Activated B cell treated with CpG ODN at 0.5 μM for 24 hours (primary cell): ENCODE measurements around the gene AADAC. TPM values are rescaled to one million over a fixed set of nuclear protein-coding genes. Genes with fewer than 3 reads are reported as not detected.
"Not testable (repeated sequence)": the region's sequence is repeated elsewhere in the genome, so short reads cannot be mapped to it uniquely, and the experiment has no call there.

Experiments used
- ATAC-seq: fragments of 200-7000 bp; cut with Tn5 transposase; one replicate; pipeline ENCODE4 v1.10.0; 2021; ENCODE audit warnings: low read depth, mild to moderate bottlenecking, moderate library complexity
- CTCF ChIA-PET: fragments of 350-600 bp; sonication (Branson Sonifier 250); formaldehyde crosslinking; loops from one replicate; lab custom pipeline; 2021; ENCODE audit warnings: antibody characterized with exemption; lab: Charles Lee
- POLR2A ChIA-PET: fragments of 350-600 bp; sonication (Branson Sonifier 250); formaldehyde crosslinking; loops from one replicate; lab custom pipeline; 2021; ENCODE audit warnings: antibody characterized with exemption; lab: Charles Lee
- DNase-seq: peaks from one replicate; pipeline ENCODE4 v3.0.0; 2022
- H3K27ac Mint-ChIP-seq: one replicate; pipeline ENCODE4 v1.8.0; 2020; ENCODE audit warnings: mixed read lengths
- H3K27me3 Mint-ChIP-seq: one replicate; pipeline ENCODE4 v1.8.0; 2021; ENCODE audit warnings: mixed read lengths
- H3K36me3 Mint-ChIP-seq: one replicate; pipeline ENCODE4 v1.8.0; 2021; ENCODE audit warnings: low read depth, mixed read lengths
- H3K4me1 Mint-ChIP-seq: one replicate; pipeline ENCODE4 v1.8.0; 2021; ENCODE audit warnings: mixed read lengths
- H3K4me3 Mint-ChIP-seq: one replicate; pipeline ENCODE4 v1.8.0; 2020; ENCODE audit warnings: mild to moderate bottlenecking, mixed read lengths
- H3K9me3 Mint-ChIP-seq: one replicate; pipeline ENCODE4 v1.8.0; 2020; ENCODE audit warnings: mixed read lengths
- CTCF ChIP-seq: fragments of 200-600 bp; IDR thresholded peaks from one replicate; pipeline ENCODE4 v1.8.0; 2022; ENCODE audit warnings: antibody characterized with exemption, mild to moderate bottlenecking
- intact Hi-C: fragments of 100-400 bp; cut with micrococcal nuclease; formaldehyde crosslinking; loops from one replicate; pipeline ENCODE4 v1.15.1; 2024
- total RNA-seq: library from RNA; stranded (reverse); gene quantifications from 2 replicates; pipeline ENCODE4 v1.2.3, GENCODE V29; 2022

Gene AADAC
- total RNA-seq, 1 donor from 2014 or later = not detected

GRCh38 chr3:151789853-151790463 lies 24.0 kb upstream of the AADAC start:
- Mint-ChIP-seq H3K27ac (no peak overlapping the region), H3K4me3 (no peak overlapping the region), H3K9me3 (peaks cover 3% of the 10 kb centered on the region), H3K4me1 (no peaks in the 10 kb centered on the region), H3K36me3 (no peaks in the 10 kb centered on the region), H3K27me3 (peaks cover 2% of the 10 kb centered on the region)
- intact Hi-C loops = no loop called here
- POLR2A ChIA-PET = no interaction called here
- CTCF ChIA-PET = no interaction called here
- DNase-seq = no peak
- no peak for TF ChIP-seq CTCF
- no peak for ATAC-seq

DNA sequence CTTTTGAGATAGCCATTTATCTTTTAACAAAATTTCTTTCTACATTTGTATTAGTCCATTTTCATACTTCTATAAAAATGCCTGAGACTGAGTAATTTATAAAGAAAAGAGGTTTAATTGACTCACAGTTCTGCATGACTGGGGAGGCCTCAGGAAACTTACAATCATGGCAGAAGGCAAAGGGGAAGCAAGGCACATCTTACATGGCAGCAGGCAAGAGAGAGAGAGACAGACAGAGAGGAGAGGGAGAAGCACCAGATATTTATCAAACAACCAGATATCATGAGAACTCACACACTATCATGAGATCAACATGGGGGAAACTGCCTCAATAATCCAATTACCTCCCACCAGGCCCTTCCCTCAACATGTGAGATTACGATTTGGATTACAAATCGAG lies 23.2 kb upstream of the AADAC start:
- H3K9me3 Mint-ChIP-seq, ATAC-seq, H3K4me3 Mint-ChIP-seq, H3K36me3 Mint-ChIP-seq, H3K27me3 Mint-ChIP-seq, POLR2A ChIA-PET, intact Hi-C loops, H3K4me1 Mint-ChIP-seq, H3K27ac Mint-ChIP-seq, DNase-seq, CTCF ChIA-PET: not testable (repeated sequence)

DNA sequence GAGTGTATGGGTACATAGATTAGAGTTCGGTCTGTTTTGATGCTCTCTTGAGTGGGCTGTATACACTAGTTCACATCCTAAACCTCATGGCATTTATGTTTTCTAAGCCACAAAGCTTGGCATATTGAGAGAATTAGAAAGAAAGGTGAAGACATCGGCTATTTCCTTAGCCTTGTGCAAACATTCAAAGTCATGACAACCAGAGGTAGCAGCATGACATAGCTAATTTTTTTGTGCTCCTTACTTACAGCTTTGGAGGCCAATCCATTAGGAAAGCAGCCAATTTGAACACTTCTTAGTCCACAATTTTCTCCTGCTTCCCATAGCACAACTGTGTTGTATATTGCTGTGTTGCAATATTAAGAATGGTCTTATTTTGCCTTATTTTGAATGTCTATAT lies 21.5 kb upstream of the AADAC start:
- ATAC-seq (no peak), DNase-seq (no peak)
- Mint-ChIP-seq H3K36me3 (no peaks in the 10 kb centered on the region), H3K27ac (no peak overlapping the region), H3K4me1 (no peaks in the 10 kb centered on the region), H3K27me3 (peaks cover 2% of the 10 kb centered on the region), H3K9me3 (peaks cover 3% of the 10 kb centered on the region), H3K4me3 (no peak overlapping the region)
- intact Hi-C loops = no loop called here
- POLR2A ChIA-PET = no interaction called here
- no peak for TF ChIP-seq CTCF
- CTCF ChIA-PET = no interaction called here

- H3K36me3 Mint-ChIP-seq = no peaks in the 10 kb centered on the region
- ChIA-PET CTCF (no interaction called here), POLR2A (no interaction called here)
- peaks cover 2% of the 10 kb centered on the region for H3K27me3 Mint-ChIP-seq
- no peak for TF ChIP-seq CTCF
- no peak for ATAC-seq
- intact Hi-C loops = no loop called here
- H3K9me3 Mint-ChIP-seq = peaks cover 3% of the 10 kb centered on the region
- no peak overlapping the region for H3K27ac Mint-ChIP-seq
- H3K4me1 Mint-ChIP-seq = no peaks in the 10 kb centered on the region
- H3K4me3 Mint-ChIP-seq = no peak overlapping the region
- no peak for DNase-seq
Observed at GRCh38 chr3:151793636-151794035, 20.3 kb upstream of the AADAC start.

DNA sequence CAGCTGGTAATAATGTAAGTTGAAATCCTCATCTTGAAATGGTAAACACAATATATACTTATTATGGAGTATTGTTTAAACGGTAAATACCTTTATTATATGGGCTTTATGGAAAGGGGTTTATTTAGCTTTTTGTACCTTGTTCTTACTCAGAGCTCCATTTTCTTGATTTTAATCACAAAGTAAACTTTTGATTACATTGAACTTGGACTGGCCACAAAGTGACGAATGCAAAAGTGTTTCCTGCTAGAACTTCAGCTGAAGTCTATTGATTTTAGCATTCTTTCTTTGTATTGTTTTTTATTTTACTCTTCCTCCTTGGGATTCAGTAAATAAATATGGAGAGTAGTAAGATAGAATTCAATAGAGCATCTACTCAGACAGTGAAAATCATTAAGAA lies 19.8 kb upstream of the AADAC start:
- no peak for ATAC-seq
- no peaks in the 10 kb centered on the region for H3K4me1 Mint-ChIP-seq
- peaks cover 2% of the 10 kb centered on the region for H3K27me3 Mint-ChIP-seq
- POLR2A ChIA-PET = no interaction called here
- H3K4me3 Mint-ChIP-seq = no peak overlapping the region
- DNase-seq = no peak
- no peak overlapping the region for H3K27ac Mint-ChIP-seq
- intact Hi-C loops = no loop called here
- H3K9me3 Mint-ChIP-seq = peaks cover 3% of the 10 kb centered on the region
- no peak for TF ChIP-seq CTCF
- CTCF ChIA-PET = no interaction called here
- no peaks in the 10 kb centered on the region for H3K36me3 Mint-ChIP-seq

DNA sequence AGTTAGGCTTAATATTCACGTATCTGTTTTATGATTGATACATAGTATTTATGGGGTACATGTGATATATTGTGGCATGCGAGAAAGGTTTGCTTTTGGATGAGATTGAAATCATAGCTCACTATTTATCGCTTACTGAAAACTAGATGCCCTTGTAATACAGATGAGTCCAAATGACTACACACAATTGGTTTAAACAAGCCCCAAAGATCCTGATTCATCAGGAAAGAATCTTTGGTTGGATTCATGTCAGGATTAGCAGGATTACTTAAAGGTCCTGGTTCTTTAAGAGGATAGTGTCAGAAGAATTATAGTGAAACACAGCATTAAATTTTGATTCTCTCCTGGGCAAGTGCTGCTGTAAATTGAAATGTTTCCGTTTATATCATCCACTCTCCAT lies 18.6 kb upstream of the AADAC start:
- POLR2A ChIA-PET = no interaction called here
- intact Hi-C loops = no loop called here

More for the DNA sequence above, 18.6 kb upstream of the AADAC start:
- no peak overlapping the region for H3K27ac Mint-ChIP-seq
- no peaks in the 10 kb centered on the region for H3K4me1 Mint-ChIP-seq
- no peak for TF ChIP-seq CTCF
- no peak overlapping the region for H3K4me3 Mint-ChIP-seq
- ATAC-seq (no peak), DNase-seq (no peak)
- no peaks in the 10 kb centered on the region for H3K36me3 Mint-ChIP-seq
- peaks cover 2% of the 10 kb centered on the region for H3K27me3 Mint-ChIP-seq
- peaks cover 3% of the 10 kb centered on the region for H3K9me3 Mint-ChIP-seq
- CTCF ChIA-PET = no interaction called here
